Activated T-cell treated with anti-CD3 and anti-CD28 coated beads, Interleukin-2, amount 50 U/mL, for 72 hours (primary cell): ENCODE measurements around the gene OR5L1. TPM values are rescaled to one million over a fixed set of nuclear protein-coding genes. Genes with fewer than 3 reads are reported as not detected.

Source experiments
- total RNA-seq, 2 donors: library from RNA; stranded (reverse); gene quantifications; one replicate each; pipeline ENCODE4 v1.2.3, GENCODE V29; 2022

Gene OR5L1
- total RNA-seq, 2 donors from 2014 or later: not detected

Other genes with a start within 250 kb of the OR5L1 start
- not detected for gene OR4C16, start 239.2 kb upstream of the OR5L1 start, total RNA-seq
- not detected for gene OR4C11, start 203.7 kb upstream of the OR5L1 start, total RNA-seq
- gene OR4P4, start 176.3 kb upstream of the OR5L1 start, total RNA-seq: not detected
- gene OR4S2, start 163.0 kb upstream of the OR5L1 start, total RNA-seq: not detected
- not detected for gene OR4C6, start 149.2 kb upstream of the OR5L1 start, total RNA-seq
- not detected for gene OR5D13, start 37.9 kb upstream of the OR5L1 start, total RNA-seq
- gene OR5D14, start 15.8 kb upstream of the OR5L1 start, total RNA-seq: not detected
- gene OR5D18, start 8.3 kb downstream of the OR5L1 start, total RNA-seq: not detected
- not detected for gene OR5L2, start 15.9 kb downstream of the OR5L1 start, total RNA-seq
- gene OR5D16, start 27.4 kb downstream of the OR5L1 start, total RNA-seq: not detected
- gene TRIM51, start 71.9 kb downstream of the OR5L1 start, total RNA-seq: not detected
- not detected for gene OR5W2, start 103.2 kb downstream of the OR5L1 start, total RNA-seq
- gene OR5I1, start 125.0 kb downstream of the OR5L1 start, total RNA-seq: not detected
- gene OR10AG1, start 158.6 kb downstream of the OR5L1 start, total RNA-seq: not detected
- not detected for gene OR5F1, start 183.3 kb downstream of the OR5L1 start, total RNA-seq
- gene OR5AS1, start 216.3 kb downstream of the OR5L1 start, total RNA-seq: not detected